SK-N-SH treated with all-trans-retinoic acid at 6 μM for 48 hours (cell line): ENCODE data around the gene FCHO2.
A peak's percentile ranks its signal among the peaks of the same experiment; 100 is the strongest.

Source experiments
- ARNTL ChIP-seq: fragments of 450-650 bp; formaldehyde crosslinking; IDR thresholded peaks from 2 replicates; pipeline ENCODE4 v1.5.0; 2020; ENCODE audit warnings: low read depth, mild to moderate bottlenecking, moderate library complexity, borderline replicate concordance
- CSRNP3 ChIP-seq: fragments of 250-450 bp; sonication (Bioruptor Pico); IDR thresholded peaks from 2 replicates; pipeline ENCODE4 v1.5.1; 2021; ENCODE audit warnings: mild to moderate bottlenecking, moderate library complexity
- ESRRG ChIP-seq: fragments of 250-450 bp; sonication (Bioruptor Pico); IDR thresholded peaks from 2 replicates; pipeline ENCODE4 v1.6.1; 2021; ENCODE audit warnings: mild to moderate bottlenecking
- OSR1 ChIP-seq: fragments of 250-450 bp; sonication (Bioruptor Pico); IDR thresholded peaks from 2 replicates; pipeline ENCODE4 v1.8.0; 2022; ENCODE audit warnings: moderate library complexity, mild to moderate bottlenecking, inconsistent platforms
- SNAI2 ChIP-seq: fragments of 250-450 bp; sonication (Bioruptor Pico); IDR thresholded peaks from 2 replicates; pipeline ENCODE4 v1.5.0; 2020; ENCODE audit warnings: mild to moderate bottlenecking, moderate library complexity
- ZC3H10 ChIP-seq: fragments of 250-450 bp; sonication (Bioruptor Pico); IDR thresholded peaks from 2 replicates; pipeline ENCODE4 v1.5.1; 2021; ENCODE audit warnings: mild to moderate bottlenecking, moderate library complexity
- ZNF70 ChIP-seq: fragments of 450-650 bp; formaldehyde crosslinking; IDR thresholded peaks from 2 replicates; pipeline ENCODE4 v1.5.0; 2020; ENCODE audit warnings: mild to moderate bottlenecking, moderate library complexity
- TF ChIP-seq, protein P1 (sequence below): fragments of 250-450 bp; sonication (Bioruptor Pico); IDR thresholded peaks from 2 replicates; pipeline ENCODE4 v1.8.0; 2020; ENCODE audit warnings: mild to moderate bottlenecking, moderate library complexity, borderline replicate concordance

- TF ChIP-seq ZNF70 (CRISPR knock-in tag): no peak
- no peak for TF ChIP-seq CSRNP3 (CRISPR knock-in tag)
- no peak for TF ChIP-seq SNAI2 (CRISPR knock-in tag)
- no peak for TF ChIP-seq ARNTL (CRISPR knock-in tag)
- TF ChIP-seq OSR1 (CRISPR knock-in tag): no peak
- TF ChIP-seq, protein P1, sequence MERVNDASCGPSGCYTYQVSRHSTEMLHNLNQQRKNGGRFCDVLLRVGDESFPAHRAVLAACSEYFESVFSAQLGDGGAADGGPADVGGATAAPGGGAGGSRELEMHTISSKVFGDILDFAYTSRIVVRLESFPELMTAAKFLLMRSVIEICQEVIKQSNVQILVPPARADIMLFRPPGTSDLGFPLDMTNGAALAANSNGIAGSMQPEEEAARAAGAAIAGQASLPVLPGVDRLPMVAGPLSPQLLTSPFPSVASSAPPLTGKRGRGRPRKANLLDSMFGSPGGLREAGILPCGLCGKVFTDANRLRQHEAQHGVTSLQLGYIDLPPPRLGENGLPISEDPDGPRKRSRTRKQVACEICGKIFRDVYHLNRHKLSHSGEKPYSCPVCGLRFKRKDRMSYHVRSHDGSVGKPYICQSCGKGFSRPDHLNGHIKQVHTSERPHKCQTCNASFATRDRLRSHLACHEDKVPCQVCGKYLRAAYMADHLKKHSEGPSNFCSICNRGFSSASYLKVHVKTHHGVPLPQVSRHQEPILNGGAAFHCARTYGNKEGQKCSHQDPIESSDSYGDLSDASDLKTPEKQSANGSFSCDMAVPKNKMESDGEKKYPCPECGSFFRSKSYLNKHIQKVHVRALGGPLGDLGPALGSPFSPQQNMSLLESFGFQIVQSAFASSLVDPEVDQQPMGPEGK (CRISPR knock-in tag): 0 out of 2 replicates have a peak, but pooled peaks have one; percentile 39
- no peak for TF ChIP-seq ZC3H10 (CRISPR knock-in tag)
- no peak for TF ChIP-seq ESRRG (CRISPR knock-in tag)
Observed at GRCh38 chr5:73031839-73032238, 76.0 kb downstream of the FCHO2 start.
